ENCODE results near the gene TASP1.

- TF ChIP-seq FOXA1 (IDR thresholded peaks at IDR 0.05) (no peak), L3MBTL2 (conservative IDR thresholded peaks at IDR 0.05) (no peak), ZNF384 (IDR thresholded peaks at IDR 0.05) (no peak), ARNT (IDR thresholded peaks at IDR 0.05) (no peak), FOXM1 (IDR thresholded peaks at IDR 0.05; ENCODE audit: borderline replicate concordance) (no peak)
Measured at GRCh38 chr20:13457487-13457886, 181.2 kb downstream of the TASP1 start.

Data from HEK293T (cell line).